ENCODE results near the gene NAV1.
"Not testable (repeated sequence)": the region's sequence is repeated elsewhere in the genome, so short reads cannot be mapped to it uniquely, and the experiment has no call there.

NAV1 gene, protein sequence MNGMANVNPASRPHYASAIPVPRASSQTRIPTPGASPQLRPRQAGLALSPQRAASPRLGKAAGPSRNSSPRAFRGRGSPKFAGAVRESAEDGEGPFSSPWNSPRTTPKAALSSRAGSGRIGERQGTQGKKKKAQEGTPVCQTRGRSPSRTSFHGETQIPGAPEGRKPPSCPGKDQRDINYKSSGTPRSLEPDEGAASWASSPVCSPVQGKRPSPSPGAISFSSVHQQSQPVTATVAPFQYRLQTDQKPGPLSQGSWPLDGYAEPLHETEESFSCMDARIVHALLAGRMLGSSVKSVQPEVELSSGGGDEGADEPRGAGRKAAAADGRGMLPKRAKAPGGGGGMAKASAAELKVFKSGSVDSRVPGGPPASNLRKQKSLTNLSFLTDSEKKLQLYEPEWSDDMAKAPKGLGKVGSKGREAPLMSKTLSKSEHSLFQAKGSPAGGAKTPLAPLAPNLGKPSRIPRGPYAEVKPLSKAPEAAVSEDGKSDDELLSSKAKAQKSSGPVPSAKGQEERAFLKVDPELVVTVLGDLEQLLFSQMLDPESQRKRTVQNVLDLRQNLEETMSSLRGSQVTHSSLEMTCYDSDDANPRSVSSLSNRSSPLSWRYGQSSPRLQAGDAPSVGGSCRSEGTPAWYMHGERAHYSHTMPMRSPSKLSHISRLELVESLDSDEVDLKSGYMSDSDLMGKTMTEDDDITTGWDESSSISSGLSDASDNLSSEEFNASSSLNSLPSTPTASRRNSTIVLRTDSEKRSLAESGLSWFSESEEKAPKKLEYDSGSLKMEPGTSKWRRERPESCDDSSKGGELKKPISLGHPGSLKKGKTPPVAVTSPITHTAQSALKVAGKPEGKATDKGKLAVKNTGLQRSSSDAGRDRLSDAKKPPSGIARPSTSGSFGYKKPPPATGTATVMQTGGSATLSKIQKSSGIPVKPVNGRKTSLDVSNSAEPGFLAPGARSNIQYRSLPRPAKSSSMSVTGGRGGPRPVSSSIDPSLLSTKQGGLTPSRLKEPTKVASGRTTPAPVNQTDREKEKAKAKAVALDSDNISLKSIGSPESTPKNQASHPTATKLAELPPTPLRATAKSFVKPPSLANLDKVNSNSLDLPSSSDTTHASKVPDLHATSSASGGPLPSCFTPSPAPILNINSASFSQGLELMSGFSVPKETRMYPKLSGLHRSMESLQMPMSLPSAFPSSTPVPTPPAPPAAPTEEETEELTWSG (N-terminal part only)

DNA sequence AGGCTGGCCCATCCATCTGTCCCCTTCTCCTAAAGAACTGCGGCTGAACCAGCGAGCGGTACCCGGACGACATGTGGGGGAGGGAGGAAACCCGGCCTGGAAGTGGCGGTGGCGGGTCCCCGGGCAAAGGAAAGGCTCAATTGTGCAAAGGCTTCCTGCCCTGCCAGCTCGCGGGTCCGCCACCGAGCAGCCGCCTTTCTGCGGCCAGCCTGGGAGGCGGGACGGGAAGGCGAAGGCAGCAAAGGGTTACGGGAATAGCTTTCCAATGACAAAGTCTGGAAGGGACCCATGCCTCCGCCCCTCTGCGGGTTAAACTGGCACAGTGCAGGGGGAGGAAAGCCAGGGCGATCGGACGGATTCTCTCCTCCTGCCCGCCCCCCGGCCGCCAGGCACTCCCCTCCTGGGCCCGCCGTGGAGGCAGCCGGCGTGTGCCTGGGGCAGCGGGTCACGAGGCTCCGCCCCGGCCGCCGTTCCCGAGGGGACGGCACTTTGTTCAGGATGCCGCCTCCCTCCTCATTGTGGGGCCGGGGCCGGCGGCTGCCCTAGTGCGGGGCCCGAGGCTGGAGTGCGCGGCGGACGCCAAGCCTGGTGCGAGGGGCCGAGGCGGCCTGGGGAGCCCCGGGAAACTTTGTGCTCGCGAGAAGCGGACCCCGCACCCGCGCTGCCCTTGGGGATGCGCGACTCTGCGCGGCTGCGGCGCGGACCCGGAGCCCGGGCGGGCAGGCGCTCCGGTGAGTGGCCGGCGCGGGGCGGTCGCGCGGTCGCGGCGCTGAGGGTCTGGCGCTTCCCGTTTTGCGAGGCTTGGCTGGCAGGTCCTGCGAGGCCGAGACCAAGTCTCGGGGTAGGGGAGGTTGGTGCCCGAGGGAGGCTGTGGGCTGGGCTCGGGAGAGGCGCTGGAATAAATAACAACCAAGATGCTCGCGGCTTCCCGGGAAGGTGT is at the start of gene NAV1:
Gene NAV1, plus strand, starts transcription at position 516 of the 940 bp plus-strand sequence. CDS start 83,758 bp downstream, outside the sequence.
- no peak for DNase-seq (ENCODE audit: low read depth in 4 of 4, low spot score in 1 of 4)

DNA sequence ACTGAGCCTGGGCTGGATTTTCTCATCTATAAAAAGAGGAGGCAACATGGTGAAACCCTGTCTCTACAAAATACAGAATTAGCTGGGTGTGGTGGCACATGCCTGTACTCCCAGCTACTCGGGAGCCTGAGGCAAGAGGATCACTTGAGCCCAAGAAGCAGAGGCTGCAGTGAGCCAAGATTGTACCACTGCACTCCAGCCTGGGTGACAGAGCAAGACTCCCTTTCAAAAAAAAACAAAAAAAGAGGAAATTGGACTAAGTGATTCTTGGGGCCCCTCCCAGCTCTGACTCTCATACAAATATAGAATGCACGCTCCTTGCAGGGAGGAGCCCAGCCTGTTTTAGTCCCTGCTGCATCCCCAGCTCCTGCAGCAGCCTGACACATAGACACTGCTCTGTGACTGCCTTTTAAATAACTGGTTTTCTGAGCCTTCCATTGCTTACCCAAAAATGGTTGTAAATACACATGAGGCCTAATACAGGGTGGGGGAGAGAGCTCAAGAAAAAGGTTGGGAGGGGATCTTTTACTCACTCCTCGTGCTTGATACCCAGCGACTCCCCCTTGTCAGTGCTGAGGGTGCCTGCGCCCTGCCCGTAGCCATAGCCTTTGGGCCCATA is 49.2 kb upstream of the NAV1 start:
- no peak for DNase-seq (ENCODE audit: low read depth in 4 of 4, low spot score in 1 of 4)

DNA sequence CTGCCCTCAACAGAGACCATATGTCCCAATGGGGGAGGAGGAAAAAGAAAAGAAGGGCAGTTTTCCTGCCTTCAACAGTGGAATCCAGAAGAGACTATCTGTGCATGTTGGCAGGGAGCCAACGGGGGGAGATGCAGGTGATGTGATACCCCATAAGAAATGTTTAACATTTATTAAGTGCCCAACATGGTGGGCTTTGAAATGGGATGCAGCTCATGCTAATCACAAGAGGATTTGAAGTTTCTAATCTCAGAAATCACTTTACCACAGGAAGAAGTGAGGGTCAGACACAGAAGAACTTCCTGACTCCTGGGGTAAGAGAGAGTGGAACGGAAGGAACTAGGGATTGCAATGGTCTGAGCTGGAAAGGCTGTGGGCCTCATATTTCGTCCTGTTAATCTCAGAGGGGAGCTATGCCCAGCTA is 48.2 kb upstream of the NAV1 start:
- DNase-seq (ENCODE audit: low read depth in 4 of 4, low spot score in 1 of 4), result no peak

DNA sequence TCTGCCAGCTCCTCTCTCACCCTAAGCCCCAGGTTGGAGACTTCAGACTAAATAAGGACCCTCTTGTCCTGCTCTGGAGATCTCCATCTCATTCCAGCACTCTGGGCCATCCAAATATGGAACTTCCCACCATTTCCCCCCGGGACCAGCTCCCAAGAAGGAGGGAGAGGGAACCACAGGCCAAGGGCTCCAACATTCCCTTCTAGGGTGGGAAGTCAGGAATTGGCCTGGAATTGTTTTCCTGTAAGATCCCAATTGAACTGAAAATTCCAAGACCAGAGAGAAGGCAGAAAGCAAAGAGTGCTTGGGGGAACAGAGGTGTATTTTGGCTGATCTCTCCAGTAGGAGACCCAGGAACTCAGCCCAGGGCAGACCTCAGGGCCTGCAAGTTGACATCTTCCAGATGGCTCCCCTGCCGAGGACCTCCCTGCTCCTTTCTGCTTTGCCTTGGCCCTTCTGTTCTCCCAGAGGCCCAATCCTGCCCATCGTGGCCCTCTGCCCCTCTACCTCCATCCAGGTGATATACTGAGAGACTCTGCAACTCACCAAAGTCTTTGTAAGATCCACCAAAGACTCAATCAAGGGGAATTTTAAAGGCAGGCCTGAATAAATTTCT is 46.9 kb upstream of the NAV1 start:
- DNase-seq (ENCODE audit: low read depth in 4 of 4, low spot score in 1 of 4), result no peak

DNA sequence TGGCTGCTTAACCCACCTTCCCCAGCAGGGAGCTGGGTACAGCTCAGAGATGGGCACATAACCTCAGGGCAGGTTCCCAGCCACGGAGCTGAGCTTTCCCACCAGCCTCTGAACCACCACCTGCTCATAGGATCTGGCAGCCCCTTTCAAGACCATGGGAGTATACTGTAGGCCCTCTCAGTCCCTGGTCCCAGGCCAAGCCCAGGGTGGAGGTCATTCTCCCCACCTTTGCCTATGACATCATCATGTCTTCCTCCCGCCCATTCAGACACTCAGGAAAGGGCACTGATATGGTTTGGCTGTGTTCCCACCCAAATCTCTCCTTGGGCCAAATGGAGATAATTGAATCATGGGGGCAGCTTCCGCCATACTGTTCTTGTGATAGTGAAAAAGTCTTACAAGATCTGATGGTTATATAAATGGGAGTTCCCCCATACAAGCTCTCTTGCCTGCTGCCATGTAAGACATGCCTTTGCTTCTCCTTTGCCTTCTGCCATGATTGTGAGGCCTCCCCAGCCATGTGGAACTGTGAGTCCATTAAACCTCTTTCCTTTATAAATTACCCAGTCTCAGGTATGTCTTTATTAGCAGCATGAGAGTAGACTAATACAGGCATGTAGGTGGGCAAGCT is 45.8 kb upstream of the NAV1 start:
- not testable (repeated sequence) for DNase-seq (ENCODE audit: low read depth in 4 of 4, low spot score in 1 of 4)

DNA sequence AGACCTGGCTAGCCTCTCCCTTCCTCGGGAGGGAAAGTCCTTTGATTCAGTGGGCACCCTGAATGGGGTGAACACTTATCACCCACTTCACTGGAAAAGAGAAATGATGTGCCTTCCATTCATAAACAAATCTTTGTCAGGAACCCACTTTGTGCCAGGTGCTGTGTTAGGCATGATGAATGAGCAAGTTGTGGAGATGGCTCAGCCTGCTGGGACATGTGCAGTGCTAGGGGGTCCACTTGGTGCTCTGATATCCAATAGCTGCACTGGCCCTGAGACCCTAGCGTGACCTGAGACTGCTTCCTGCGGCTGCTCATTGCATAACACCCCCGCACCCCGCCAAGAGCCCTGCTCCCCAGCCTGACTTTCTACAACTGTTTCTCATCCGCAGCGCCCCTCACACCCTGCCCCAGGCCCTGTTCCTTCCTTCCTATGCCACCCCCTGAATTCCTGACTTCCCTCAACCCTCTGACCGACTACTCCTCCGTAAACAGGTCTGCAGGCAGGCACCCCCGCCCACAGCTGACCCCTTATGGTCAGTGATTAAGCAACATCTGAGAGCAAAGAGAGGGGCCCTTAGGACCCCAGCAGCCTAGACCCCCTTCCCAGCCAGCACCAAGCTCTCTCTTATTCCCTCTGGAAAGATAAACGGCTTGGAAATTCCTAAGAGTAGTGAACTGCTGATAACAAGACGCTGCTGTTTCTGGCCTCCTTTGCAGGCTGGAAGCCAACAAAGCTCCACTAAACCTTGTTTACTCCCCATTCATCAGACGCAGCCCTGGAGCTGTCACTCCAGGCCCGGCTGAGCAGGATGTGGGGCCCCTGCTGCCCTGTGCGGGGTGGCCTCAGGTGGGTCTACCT is 44.9 kb upstream of the NAV1 start:
- no peak for DNase-seq (ENCODE audit: low read depth in 4 of 4, low spot score in 1 of 4)

DNA sequence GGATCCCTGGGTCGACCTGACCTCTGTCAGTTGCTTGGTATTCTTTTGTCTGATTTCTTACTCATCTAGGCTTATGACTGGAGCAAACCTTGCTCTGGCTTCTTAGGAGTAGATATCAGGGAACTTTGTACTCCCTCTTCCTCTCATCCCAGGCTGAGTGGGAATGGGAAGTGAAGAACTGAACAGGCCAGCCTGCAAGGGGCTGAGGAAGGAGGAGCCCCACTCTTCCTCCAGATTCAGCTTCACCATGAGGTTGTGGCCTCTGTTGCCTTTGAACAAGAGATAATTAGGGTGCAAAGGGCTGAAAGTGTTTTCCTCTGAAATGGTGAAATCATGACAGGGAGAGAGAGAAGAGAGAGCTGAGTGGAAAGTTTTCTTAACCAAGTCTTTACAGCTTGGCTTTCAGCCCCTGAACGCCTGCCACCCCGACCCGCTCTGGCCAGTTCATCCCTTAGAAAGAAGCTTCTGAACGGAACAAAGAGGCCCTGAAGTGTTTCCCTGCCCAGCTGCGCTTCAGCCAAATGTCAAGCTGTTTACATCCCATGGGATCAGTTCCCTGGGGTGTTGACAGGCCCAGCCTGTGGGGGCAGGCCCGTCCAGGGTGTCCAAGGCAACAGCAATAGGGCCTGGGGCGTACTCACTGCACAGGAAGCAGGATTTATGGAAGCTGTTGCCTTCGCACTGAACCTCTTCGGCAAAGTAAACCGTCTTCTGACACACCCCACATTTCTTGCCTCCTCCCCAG is 43.2 kb upstream of the NAV1 start:
- no peak for DNase-seq (ENCODE audit: low read depth in 4 of 4, low spot score in 1 of 4)

DNA sequence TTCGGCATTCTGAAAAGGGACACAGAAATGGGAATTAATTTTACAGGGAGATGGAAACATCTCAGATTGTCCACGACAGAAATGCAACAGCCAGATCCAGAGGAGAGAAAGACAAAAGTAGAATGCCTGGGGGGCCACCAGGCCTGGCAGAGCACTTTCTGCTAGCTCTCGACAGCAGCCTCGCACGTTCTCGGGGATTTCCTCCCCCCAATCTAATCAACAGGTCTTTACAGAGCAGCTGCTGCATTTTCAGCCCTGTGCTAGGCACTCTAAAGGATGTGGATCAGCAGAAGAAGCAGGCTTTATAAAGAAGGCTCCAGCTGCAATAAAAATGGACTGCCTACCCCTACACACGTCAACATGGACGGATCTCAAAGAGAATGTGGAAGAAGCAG is 42.6 kb upstream of the NAV1 start:
- no peak for DNase-seq (ENCODE audit: low read depth in 4 of 4, low spot score in 1 of 4)

DNA sequence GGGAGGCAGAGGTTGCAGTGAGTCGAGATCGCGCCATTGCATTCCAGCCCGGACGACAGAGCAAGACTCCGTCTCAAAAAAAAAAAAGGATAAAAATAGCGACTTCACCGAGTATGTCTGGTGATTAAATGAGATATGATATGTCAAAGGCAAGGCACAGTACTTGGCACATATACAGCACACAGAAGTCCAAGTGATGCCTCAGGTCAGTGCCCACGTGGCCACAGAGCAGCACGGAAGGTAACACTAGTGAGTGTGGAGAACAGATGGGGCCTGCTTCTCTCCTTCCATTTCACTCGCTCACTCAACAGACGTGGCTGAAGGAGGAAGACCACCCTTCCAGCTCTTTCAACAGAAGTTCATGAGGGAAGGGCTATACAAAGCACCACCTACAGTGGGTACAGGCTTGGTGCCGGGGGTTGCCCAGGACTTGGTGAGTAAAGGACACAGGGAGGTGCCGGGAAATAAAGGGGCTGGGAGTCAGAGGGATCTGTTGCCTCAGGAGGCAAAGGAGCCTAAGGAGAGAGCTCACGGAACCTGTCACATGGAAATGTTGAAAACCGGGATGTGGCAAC is 40.9 kb upstream of the NAV1 start:
- no peak for DNase-seq (ENCODE audit: low read depth in 4 of 4, low spot score in 1 of 4)

DNA sequence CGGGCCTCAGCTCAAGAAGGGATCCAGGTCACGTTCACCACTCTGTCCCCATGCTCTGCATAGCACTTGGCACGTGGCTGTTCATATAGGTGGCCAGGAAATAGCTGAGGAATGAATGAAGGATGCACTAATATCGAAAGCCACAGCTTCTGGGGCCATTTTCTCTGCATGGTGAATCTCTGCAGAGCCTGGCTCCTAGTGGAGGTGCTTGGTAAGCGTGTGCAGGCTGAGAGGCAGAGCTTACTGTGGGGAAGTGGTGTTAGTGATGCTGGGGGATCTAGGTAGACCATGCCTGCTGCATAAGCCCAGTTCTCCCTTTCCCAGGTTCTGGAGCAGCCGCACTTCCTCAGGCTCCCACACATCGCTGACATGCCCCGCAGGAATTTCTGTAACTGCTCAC is 40.3 kb upstream of the NAV1 start:
- DNase-seq (ENCODE audit: low read depth in 4 of 4, low spot score in 1 of 4), result no peak

DNA sequence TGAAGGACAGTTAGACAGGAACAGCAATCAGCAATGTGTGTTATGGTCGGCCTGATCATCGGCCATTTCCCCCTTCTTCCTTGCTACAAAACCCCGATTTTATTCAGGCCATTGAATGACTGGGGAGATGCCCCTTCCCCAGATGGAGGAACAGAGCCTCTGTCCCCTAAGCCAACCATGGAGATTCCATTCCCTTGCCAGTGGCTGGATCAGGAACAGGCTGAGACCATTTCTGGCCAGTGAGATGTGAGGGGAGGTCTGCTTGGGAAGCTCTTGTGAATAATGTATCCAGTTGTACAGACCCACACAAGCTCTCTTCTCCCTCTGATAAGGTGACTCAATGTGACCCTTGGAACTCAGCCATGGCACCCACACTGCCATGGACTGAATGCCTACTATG is 39.7 kb upstream of the NAV1 start:
- no peak for DNase-seq (ENCODE audit: low read depth in 4 of 4, low spot score in 1 of 4)

DNA sequence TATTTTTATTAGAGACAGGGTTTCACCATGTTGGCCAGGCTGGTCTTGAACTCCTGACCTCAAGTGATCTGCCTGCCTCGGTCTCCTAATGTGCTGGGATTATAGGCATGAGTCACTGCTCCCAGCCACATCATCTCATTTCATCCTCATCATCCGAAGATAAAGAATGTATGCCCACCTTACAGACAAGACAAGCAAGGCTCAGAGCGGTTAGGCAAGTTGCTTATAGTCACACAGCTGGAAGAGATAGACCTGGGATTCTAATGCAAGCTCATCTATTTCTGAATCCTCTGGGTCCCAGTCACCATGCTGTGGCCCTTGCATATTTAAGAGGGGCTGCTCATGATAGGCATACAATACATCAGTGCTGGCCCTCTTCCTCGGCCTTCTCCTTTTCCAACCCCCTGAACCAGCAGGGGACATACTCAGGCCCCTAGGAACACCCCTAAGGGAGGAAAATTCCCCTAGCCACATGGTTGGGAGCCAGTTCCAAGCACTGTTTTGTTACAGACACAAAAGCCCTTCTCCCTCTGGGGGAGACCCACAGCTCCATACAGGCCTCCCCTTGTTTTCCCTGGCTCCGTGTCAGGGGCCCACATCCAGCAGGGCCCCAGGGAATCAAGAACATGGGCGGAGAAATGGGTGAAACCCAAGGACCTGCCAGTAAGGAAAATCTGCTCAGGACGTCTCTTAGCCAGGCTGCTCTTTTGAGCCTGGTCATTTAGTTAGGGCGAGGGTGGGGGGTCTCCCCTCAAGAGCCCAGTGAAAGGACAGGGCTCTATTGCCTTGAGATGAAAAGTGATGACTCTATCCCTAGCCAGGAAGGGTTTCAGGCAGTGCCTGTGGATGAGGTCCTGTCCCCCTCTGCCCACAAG is 38.9 kb upstream of the NAV1 start:
- no peak for DNase-seq (ENCODE audit: low read depth in 4 of 4, low spot score in 1 of 4)

DNA sequence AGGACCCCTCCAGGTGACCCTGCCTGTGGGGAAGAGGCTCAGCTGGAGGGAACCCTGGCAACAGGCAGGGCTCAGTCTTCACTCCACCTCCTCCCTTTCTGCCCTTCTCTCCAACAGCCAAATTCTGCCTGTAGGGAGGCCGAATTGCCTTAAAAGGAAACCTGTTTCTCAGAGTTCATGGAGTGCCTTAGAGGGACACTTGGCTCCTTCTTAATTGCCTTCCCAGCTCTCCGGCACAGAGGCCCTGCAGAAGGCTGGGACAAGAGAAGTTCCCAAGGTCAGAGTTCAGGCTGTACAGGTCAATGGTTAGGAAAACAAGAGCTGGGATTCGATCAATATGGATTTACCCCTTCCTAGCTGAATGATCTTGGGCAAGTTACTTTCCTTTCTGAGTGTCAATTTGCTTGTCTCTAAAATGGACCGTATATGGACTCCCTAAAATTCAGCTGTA is 38.2 kb upstream of the NAV1 start:
- no peak for DNase-seq (ENCODE audit: low read depth in 4 of 4, low spot score in 1 of 4)

DNA sequence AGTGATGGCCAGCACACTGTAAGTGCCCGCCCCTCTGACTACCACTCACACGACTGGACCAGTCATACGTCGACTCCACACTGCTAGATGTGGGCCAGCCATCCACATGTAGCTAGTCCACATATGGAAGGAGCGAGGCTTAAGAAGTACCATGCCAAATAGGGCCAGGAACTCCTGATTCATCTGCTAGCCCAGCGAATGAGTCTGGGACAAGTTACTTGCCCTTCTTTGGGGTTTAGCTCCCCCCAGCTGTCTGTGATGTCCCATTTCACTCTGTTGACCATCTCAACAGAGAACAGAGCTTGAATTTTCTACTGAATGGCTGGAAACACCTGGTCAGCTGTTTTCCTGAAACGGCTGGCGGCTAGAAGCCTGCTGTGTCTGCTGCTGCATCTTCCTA is 37.8 kb upstream of the NAV1 start:
- no peak for DNase-seq (ENCODE audit: low read depth in 4 of 4, low spot score in 1 of 4)

DNA sequence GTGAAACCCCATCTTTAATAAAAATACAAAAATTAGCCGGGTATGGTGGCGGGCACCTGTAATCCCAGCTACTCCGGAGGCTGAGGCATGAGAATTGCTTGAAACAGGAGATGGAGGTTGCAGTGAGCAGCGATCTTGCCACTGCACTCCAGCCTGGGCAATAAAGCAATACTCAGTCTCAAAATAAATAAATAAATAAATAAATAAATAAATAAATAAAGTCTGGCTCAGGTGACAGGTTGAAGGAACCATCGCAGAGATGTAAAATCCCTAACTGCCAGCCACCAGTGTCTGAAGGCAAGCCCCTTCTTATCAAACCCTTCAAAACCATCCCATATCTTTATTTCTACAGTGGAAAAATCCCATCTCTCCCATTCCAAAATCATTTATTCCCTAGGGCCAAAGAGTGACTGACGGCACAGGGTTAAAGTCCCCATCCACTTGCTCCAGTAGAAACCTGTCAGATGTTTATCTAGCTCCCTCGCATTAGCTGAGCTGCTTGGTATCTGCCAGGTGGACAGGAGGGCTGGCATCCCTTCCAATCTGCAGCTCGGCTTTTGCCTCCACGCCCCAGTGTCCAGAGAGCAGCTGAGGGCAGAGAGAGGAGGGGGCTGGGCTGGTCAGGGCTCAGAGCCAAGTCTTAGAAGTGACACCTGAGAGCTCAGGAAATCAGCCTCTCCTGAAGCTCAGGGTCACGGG is 37.0 kb upstream of the NAV1 start:
- DNase-seq (ENCODE audit: low read depth in 4 of 4, low spot score in 1 of 4), result no peak

DNA sequence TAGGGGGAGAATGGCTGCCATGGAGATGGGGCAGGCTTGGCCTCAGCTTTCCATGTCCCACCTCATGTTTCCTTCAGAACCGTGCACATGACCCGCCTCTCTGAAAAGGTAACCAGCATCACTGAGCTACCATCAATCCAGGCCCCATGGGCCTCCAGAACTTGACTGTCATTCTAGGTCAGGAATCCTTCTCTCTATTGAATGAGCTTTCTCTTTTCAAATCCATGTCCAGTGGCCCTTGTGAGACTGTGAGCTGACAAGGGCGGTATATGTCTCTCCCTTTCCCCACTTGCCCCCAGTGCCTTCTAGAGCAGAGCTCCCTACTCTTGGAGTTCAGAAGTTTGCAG is 36.4 kb upstream of the NAV1 start:
- DNase-seq (ENCODE audit: low read depth in 4 of 4, low spot score in 1 of 4), result no peak
